Hepatic stellate cell (primary cell): ENCODE results near the gene SAMD4B.
"Not testable (repeated sequence)": the region's sequence is repeated elsewhere in the genome, so short reads cannot be mapped to it uniquely, and the experiment has no call there.

Experiments used
- DNase-seq: peaks from one replicate; pipeline ENCODE4 v3.0.0; 2011; ENCODE audit warnings: low spot score

The SAMD4B gene

GRCh38 chr19:39372047-39372802 is 30.0 kb downstream of the SAMD4B start:
- DNase-seq = peak; percentile 95

GRCh38 chr19:39372941-39373340 is 30.7 kb downstream of the SAMD4B start:
- DNase-seq = peak; percentile 50

- no peak for DNase-seq
These were observed 33.7 kb downstream of the SAMD4B start for GRCh38 chr19:39375929-39376328.

GRCh38 chr19:39377373-39378362 is 35.4 kb downstream of the SAMD4B start:
- DNase-seq = no peak

DNA sequence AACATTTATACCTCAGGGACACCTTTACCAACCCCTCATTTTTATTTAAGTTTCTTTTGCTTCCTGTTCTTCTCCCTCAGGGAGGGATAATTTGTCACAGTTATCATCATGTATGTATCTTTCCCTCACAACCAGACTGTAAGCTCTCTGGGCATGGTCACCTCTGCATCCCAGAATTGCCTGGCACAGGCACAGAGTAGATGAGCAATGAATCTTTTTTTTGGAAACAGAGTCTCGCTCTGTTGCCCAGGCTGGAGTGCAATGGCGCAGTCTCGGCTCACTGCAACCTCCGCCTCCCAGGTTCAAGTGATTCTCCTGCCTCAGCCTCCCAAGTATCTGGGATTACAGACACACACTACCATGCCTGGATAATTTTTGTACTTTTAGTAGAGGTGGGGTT is 37.1 kb downstream of the SAMD4B start:
- not testable (repeated sequence) for DNase-seq

GRCh38 chr19:39379865-39380396 is 37.7 kb downstream of the SAMD4B start:
- no peak for DNase-seq

GRCh38 chr19:39380521-39381502 is 38.6 kb downstream of the SAMD4B start:
- DNase-seq = no peak

DNA sequence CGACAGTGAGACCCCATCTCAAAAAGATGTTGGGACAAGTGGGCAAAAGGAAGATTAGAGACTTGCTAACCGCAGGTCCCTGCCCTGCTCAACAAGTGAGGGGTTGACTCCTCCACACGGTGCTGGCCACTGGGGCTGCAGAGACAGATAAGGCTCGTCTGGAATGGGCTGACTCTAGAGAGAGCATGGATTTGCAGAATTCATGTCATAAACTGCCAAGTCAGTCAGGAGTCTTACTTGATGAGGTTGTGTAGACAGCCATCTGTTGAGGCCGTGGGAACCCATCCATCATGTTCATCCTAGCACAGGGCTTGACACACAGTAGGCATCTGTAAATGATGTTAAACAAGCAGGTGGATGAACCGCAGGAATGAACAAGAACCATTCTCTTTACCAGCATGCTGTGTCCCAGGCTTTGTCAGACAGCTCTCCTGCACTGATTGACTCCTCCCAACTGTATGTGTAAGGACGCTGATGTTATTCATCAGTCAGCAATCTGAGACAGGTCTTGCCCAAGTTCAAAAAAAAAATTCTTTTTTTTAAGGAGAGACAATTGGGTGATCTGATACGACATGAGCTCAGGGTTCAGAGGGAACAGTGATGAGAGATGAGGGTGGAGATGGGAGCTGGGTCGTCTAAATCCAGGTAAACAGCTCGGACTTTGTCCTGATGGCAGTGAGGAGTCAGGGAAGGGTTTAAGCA is 39.8 kb downstream of the SAMD4B start:
- peak; percentile 37 for DNase-seq

DNA sequence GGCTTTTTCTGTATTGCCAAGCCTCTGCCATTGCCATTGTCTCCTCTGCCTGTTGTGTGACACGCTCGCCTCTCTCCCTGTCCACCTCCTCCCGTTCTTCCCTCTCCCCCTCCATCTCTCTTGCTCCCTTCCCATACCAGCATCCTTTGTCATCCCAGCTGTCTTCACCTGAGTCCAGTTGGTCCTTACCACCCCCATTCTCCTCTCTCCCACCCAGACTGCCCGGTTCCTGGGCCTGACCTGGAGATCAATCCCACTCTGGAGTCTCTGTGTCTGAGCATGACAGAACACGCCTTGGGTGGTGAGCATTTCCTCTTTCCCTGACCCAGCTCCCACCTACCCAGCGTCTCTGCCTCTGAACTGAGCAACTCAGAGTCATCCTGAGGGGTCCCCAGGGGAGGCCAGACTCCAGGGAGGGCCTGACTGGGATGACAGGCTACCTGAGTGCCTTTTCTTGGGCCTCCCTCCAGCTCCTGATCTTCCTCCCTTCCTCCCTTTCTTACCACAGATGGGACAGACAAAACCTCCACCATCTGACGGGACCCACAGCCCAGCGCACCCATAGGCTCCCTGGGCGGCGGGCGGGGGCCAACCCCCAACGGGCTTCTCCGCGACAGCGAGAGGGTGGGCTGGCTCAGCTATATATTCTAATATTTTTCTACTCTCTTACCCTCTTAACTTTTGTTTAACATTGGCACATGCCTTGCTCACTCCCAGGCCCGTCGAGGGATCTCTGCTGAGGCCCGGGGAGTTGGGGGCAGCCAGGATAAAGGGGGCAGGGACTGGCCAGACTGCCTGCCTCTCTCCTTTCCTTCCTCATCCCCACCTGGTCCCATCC is 41.0 kb downstream of the SAMD4B start:
- no peak for DNase-seq

DNA sequence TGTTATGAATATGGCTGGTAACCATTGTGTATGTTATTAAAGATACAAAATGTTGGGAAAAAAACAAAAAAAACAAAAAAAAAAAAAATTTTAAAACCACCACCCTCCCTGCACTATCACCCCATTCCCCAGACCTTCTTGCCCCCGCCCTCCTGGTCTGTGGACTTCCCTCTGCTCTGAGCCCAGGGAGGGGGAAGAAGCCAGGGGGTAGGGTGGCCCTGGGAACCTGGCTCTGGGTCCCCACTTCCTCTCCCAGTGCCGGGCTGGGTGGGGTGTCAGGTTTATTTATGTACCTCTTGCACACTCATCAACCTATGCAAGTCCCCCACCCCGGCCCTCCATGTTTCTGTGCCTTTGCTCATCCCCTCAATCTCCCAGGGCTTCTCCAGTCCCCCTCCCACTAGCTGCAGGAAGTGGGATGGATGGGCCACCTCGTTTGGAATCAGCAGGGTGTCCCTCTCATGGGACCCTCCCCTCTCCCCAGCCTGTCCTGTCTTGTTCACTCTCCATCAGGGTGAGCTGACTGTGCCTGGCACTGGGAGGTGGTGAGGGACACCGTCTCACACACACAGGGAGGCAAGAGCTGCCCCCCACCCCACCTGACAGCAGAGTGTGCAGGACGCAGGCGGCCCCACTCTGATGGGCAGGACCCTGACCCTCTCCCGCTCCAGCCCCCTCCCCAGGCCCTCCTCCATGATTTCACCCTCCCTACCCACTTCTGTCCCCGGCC is 42.8 kb downstream of the SAMD4B start:
- DNase-seq = no peak

- DNase-seq = no peak
These were observed 43.6 kb downstream of the SAMD4B start for GRCh38 chr19:39385629-39386411.

DNA sequence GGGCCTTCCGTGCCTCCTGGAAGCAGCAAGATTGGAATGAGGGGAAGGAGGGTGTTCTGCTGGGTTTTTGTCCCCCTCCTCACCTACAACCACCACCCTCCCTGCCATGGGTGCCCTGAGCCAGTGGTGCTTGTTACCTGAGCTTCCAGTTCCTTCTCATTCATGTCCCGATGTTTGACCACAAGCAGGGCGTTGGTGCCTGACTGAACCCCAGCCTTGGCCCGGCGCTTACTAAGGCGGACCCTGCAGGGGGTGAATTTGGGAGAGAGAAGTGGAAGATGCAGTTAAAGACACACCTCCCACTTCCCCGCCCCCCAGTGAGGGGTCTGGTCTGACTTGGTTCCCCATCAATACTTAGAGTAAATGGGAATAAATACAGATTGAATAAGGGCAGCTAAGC is 44.3 kb downstream of the SAMD4B start:
- no peak for DNase-seq

- no peak for DNase-seq
These were observed 46.4 kb downstream of the SAMD4B start for GRCh38 chr19:39388657-39389056.

GRCh38 chr19:39389631-39390414 is 47.6 kb downstream of the SAMD4B start:
- no peak for DNase-seq

DNA sequence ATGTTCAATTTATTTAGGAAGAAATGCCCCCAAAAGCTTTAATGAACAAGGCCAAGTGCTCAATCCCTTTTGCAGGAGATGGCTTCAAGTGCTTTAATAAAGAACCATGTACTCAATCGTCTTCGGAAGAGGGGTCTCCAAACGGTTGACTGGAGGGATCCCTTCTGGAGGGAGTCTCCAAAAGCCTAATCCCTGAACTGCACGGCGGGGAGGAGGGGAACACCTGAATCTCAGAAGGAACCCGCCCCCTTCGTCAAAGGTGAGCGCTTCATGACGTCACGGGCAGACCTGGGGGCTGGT is 48.2 kb downstream of the SAMD4B start:
- DNase-seq = peak; percentile 45

DNA sequence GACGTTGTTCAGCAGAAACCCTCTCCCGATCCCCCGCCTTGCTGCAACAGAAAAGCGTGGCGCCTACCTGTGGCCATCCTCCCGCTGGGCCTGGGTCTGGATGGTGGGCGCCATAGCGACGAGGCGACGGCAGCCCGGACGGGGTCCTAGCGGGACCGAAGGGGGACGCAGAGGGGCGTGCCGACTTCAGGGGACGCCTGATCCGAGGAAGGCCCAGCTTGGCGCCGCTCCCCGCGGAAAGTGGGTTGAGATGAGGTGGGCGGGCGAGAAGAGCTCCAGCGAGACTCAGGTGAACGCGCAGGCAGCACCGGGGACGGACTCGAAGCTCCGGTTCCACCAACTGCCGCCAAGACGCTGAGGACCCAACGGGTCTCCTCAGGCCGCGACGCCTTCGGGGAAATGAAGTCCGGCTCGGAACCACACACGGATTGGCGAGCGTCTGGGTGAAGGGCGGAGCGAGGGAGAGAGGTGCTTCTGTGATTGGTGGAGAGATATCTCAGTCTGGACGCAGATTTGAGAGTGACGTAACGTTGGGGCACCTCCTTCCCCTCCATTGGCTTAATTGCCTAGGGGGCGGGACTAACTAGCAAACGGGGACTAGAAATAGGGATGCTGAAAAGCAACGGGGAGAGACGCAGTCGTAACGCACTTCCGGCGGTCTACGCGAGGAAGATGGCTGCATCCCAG is 48.7 kb downstream of the SAMD4B start, which contains the start of the genes MED29 and PAF1:
Gene MED29 (plus strand): TSS at position 628 of the 687 bp plus-strand sequence. CDS start 45 bp downstream, at position 673.
Gene PAF1 (minus strand): TSS at position 356 of the 687 bp plus-strand sequence. CDS start 242 bp downstream, at position 114.
- peak; percentile 99 for DNase-seq
